ENCODE results near the gene ZMYM2. TPM values are rescaled to one million over a fixed set of nuclear protein-coding genes. Genes with fewer than 3 reads are reported as not detected.

ZMYM2 gene
- total and polyA plus RNA-seq, 2 of the 13 experiments (the other 11 are each of a cell fraction or from before 2014, with no cell fraction given): 22.4 to 40.8 TPM

DNA sequence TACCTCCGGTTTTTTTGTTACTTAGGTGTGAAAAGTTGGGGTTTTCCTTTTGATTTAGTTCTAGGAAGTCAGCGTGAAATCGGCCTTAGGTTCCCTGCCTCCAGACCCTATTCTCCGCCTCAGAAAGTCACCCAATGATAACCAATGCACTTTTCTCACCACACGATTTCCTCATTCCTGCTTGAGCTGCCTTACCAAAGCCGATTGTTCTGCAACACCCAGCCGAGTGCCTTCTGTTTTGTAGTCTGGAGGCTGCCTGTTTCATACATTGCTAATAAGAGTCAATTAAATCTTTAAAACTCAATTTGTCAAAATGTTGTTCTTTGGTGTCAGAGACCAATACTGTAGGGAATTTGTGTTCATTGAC lies 162.6 kb downstream of the ZMYM2 start (continued):
- TF ChIP-seq, protein P1, sequence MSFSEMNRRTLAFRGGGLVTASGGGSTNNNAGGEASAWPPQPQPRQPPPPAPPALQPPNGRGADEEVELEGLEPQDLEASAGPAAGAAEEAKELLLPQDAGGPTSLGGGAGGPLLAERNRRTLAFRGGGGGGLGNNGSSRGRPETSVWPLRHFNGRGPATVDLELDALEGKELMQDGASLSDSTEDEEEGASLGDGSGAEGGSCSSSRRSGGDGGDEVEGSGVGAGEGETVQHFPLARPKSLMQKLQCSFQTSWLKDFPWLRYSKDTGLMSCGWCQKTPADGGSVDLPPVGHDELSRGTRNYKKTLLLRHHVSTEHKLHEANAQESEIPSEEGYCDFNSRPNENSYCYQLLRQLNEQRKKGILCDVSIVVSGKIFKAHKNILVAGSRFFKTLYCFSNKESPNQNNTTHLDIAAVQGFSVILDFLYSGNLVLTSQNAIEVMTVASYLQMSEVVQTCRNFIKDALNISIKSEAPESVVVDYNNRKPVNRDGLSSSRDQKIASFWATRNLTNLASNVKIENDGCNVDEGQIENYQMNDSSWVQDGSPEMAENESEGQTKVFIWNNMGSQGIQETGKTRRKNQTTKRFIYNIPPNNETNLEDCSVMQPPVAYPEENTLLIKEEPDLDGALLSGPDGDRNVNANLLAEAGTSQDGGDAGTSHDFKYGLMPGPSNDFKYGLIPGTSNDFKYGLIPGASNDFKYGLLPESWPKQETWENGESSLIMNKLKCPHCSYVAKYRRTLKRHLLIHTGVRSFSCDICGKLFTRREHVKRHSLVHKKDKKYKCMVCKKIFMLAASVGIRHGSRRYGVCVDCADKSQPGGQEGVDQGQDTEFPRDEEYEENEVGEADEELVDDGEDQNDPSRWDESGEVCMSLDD (CRISPR knock-in tag; IDR thresholded peaks at IDR 0.05; ENCODE audit: borderline replicate concordance): no peak
- TF ChIP-seq, protein P2, sequence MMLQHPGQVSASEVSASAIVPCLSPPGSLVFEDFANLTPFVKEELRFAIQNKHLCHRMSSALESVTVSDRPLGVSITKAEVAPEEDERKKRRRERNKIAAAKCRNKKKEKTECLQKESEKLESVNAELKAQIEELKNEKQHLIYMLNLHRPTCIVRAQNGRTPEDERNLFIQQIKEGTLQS (CRISPR knock-in tag; IDR thresholded peaks at IDR 0.05): no peak
- TF ChIP-seq PHF8 (CRISPR knock-in tag; IDR thresholded peaks at IDR 0.05): peak; percentile 6; the same call in 1 of the 2 replicates
- TF ChIP-seq ZNF234 (CRISPR knock-in tag; conservative IDR thresholded peaks at IDR 0.05): no peak
- TF ChIP-seq ZNF598 (CRISPR knock-in tag; IDR thresholded peaks at IDR 0.05; ENCODE audit: borderline replicate concordance): no peak

DNA sequence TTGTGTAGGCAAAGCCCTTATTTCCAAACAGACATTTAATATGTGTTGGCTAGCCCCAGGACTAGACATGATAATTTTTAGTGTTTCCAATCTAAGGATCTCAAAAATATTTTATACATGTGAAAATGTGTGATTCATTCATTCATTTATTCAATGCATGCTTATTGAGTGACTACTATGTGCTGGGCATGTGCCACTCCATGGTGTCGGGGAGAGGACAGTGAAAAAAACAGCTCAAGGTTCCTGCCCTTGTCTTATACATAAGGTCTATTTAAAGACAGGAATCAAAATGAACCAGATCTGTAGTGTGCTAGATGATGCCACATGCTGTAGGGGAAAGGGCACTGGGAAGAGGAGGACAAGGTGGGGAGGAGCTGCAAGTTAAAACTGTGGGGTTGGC lies 165.8 kb downstream of the ZMYM2 start:
- Histone ChIP-seq H3K9me3 (ENCODE audit: low read length) (no peaks in the 10 kb centered on the region), H3K9ac (ENCODE audit: insufficient read depth, low read depth, low read length) (no peak overlapping the region), H3K27ac (ENCODE audit: extremely low read length, insufficient read depth, low read length) (no peak overlapping the region), H3K4me2 (ENCODE audit: low read depth, low read length) (no peak overlapping the region), H4K20me1 (ENCODE audit: insufficient read depth, low read length) (no peaks in the 10 kb centered on the region), H3K79me2 (ENCODE audit: insufficient read depth, low read length) (no peaks in the 10 kb centered on the region), H3K4me3 (replicated peaks in 1 of 3; ENCODE audit: insufficient read depth in 1 of 3, low read depth in 2 of 3, low read length in 3 of 3) (no peak overlapping the region), H3K36me3 (replicated peaks in 1 of 2; ENCODE audit: control insufficient read depth in 1 of 2, insufficient read depth in 2 of 2, low read length in 2 of 2) (no peaks in the 10 kb centered on the region), H2AFZ (ENCODE audit: low read length) (no peak overlapping the region), H3K27me3 (ENCODE audit: control insufficient read depth in 1 of 2, insufficient read depth in 2 of 2, low read length in 2 of 2) (no peaks in the 10 kb centered on the region), H3K4me1 (ENCODE audit: insufficient read depth, low read length) (peaks cover 51% of the 10 kb centered on the region)
- 59% methylated on average over 1 of the region's 1 CpG for WGBS (ENCODE audit: low lambda C conversion rate)
- ATAC-seq: no peak
- no TSS peak for BruUV-seq (replicated peaks)
- intact Hi-C loops (cut with micrococcal nuclease; ENCODE audit: unreplicated experiment): no loop called here
- CTCF ChIA-PET (ENCODE audit: low intra/inter-chr PET ratio, low total read pairs): no interaction called here
- POLR2A ChIA-PET: no interaction called here
- DNase-seq (ENCODE audit: low spot score): no peak
- in situ Hi-C loops (cut with HindIII; ENCODE audit: extremely low pct_ligation_motif_present, low pct_unique_long_range_greater_than_20kb): no loop called here
- no peak for FAIRE-seq
- TF ChIP-seq YEATS2 (CRISPR knock-in tag; IDR thresholded peaks at IDR 0.05; ENCODE audit: borderline replicate concordance): no peak
- no peak for TF ChIP-seq THYN1 (CRISPR knock-in tag; IDR thresholded peaks at IDR 0.05; ENCODE audit: borderline replicate concordance, low read depth)
- TF ChIP-seq RBM39 (IDR thresholded peaks at IDR 0.05; ENCODE audit: low read depth, low read length, poor library complexity, severe bottlenecking): no peak
- TF ChIP-seq SRSF4 (IDR thresholded peaks at IDR 0.05; ENCODE audit: low read depth, low read length, poor library complexity, severe bottlenecking): no peak
- no peak for TF ChIP-seq NFE2 (CRISPR knock-in tag; IDR thresholded peaks at IDR 0.05)
- no peak for TF ChIP-seq KDM6A (CRISPR knock-in tag; IDR thresholded peaks at IDR 0.05; ENCODE audit: low read depth)
- TF ChIP-seq, protein P3, sequence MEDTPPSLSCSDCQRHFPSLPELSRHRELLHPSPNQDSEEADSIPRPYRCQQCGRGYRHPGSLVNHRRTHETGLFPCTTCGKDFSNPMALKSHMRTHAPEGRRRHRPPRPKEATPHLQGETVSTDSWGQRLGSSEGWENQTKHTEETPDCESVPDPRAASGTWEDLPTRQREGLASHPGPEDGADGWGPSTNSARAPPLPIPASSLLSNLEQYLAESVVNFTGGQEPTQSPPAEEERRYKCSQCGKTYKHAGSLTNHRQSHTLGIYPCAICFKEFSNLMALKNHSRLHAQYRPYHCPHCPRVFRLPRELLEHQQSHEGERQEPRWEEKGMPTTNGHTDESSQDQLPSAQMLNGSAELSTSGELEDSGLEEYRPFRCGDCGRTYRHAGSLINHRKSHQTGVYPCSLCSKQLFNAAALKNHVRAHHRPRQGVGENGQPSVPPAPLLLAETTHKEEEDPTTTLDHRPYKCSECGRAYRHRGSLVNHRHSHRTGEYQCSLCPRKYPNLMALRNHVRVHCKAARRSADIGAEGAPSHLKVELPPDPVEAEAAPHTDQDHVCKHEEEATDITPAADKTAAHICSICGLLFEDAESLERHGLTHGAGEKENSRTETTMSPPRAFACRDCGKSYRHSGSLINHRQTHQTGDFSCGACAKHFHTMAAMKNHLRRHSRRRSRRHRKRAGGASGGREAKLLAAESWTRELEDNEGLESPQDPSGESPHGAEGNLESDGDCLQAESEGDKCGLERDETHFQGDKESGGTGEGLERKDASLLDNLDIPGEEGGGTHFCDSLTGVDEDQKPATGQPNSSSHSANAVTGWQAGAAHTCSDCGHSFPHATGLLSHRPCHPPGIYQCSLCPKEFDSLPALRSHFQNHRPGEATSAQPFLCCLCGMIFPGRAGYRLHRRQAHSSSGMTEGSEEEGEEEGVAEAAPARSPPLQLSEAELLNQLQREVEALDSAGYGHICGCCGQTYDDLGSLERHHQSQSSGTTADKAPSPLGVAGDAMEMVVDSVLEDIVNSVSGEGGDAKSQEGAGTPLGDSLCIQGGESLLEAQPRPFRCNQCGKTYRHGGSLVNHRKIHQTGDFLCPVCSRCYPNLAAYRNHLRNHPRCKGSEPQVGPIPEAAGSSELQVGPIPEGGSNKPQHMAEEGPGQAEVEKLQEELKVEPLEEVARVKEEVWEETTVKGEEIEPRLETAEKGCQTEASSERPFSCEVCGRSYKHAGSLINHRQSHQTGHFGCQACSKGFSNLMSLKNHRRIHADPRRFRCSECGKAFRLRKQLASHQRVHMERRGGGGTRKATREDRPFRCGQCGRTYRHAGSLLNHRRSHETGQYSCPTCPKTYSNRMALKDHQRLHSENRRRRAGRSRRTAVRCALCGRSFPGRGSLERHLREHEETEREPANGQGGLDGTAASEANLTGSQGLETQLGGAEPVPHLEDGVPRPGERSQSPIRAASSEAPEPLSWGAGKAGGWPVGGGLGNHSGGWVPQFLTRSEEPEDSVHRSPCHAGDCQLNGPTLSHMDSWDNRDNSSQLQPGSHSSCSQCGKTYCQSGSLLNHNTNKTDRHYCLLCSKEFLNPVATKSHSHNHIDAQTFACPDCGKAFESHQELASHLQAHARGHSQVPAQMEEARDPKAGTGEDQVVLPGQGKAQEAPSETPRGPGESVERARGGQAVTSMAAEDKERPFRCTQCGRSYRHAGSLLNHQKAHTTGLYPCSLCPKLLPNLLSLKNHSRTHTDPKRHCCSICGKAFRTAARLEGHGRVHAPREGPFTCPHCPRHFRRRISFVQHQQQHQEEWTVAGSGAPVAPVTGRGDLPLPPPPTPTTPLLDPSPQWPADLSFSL (CRISPR knock-in tag; IDR thresholded peaks at IDR 0.05): no peak
- TF ChIP-seq, protein P4, sequence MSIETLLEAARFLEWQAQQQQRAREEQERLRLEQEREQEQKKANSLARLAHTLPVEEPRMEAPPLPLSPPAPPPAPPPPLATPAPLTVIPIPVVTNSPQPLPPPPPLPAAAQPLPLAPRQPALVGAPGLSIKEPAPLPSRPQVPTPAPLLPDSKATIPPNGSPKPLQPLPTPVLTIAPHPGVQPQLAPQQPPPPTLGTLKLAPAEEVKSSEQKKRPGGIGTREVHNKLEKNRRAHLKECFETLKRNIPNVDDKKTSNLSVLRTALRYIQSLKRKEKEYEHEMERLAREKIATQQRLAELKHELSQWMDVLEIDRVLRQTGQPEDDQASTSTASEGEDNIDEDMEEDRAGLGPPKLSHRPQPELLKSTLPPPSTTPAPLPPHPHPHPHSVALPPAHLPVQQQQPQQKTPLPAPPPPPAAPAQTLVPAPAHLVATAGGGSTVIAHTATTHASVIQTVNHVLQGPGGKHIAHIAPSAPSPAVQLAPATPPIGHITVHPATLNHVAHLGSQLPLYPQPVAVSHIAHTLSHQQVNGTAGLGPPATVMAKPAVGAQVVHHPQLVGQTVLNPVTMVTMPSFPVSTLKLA (IDR thresholded peaks at IDR 0.05): no peak
